HG02870 (cell line): ENCODE measurements around the gene EML4.
"Not testable (repeated sequence)": the region's sequence is repeated elsewhere in the genome, so short reads cannot be mapped to it uniquely, and the experiment has no call there.

Experiments used
- ATAC-seq: cut with Tn5 transposase; IDR thresholded peaks from one replicate; pipeline ENCODE4 v1.9.1; 2021; ENCODE audit warnings: mild to moderate bottlenecking, moderate library complexity; ENCODE audit not compliant: unreplicated experiment

Gene EML4

GRCh38 chr2:42371611-42372473 lies 202.7 kb downstream of the EML4 start:
- ATAC-seq, result no peak

GRCh38 chr2:42372474-42373200 lies 203.5 kb downstream of the EML4 start:
- ATAC-seq, result no peak

GRCh38 chr2:42376758-42377157 lies 207.6 kb downstream of the EML4 start:
- ATAC-seq, result no peak

- no peak for ATAC-seq
These were observed 209.3 kb downstream of the EML4 start for GRCh38 chr2:42378415-42378814.

GRCh38 chr2:42380026-42380425 lies 210.9 kb downstream of the EML4 start:
- ATAC-seq, result not testable (repeated sequence)

GRCh38 chr2:42382144-42382543 lies 213.0 kb downstream of the EML4 start:
- no peak for ATAC-seq
